C4-2B (cell line): ENCODE data around the gene MS4A15.

Experiments used
- ZFX ChIP-seq: fragments of 450-650 bp; IDR thresholded peaks from 2 replicates; pipeline ENCODE4 v1.6.1; 2017
- TF ChIP-seq, protein P1 (sequence below): fragments of 450-650 bp; conservative IDR thresholded peaks from 2 replicates; pipeline ENCODE4 v1.5.1; 2017; ENCODE audit warnings: mild to moderate bottlenecking

- TF ChIP-seq, protein P1, sequence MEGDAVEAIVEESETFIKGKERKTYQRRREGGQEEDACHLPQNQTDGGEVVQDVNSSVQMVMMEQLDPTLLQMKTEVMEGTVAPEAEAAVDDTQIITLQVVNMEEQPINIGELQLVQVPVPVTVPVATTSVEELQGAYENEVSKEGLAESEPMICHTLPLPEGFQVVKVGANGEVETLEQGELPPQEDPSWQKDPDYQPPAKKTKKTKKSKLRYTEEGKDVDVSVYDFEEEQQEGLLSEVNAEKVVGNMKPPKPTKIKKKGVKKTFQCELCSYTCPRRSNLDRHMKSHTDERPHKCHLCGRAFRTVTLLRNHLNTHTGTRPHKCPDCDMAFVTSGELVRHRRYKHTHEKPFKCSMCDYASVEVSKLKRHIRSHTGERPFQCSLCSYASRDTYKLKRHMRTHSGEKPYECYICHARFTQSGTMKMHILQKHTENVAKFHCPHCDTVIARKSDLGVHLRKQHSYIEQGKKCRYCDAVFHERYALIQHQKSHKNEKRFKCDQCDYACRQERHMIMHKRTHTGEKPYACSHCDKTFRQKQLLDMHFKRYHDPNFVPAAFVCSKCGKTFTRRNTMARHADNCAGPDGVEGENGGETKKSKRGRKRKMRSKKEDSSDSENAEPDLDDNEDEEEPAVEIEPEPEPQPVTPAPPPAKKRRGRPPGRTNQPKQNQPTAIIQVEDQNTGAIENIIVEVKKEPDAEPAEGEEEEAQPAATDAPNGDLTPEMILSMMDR = no peak
- no peak for TF ChIP-seq ZFX
Measured at GRCh38 chr11:60767388-60767811, 10.7 kb downstream of the MS4A15 start.
